GM23248 (cell line): ENCODE data around the gene RPL26.

Source experiments
- EZH2 ChIP-seq: fragments of 200-600 bp; sonication (generic); IDR thresholded peaks from 2 replicates; pipeline ENCODE4 v1.6.1; 2018; ENCODE audit warnings: antibody characterized with exemption, mild to moderate bottlenecking; ENCODE audit not compliant: insufficient read depth, poor library complexity, severe bottlenecking
- EZH2phosphoT487 ChIP-seq: fragments of 200-600 bp; sonication (generic); IDR thresholded peaks from 2 replicates; pipeline ENCODE4 v1.6.1; 2018; ENCODE audit warnings: antibody characterized with exemption, moderate library complexity, mild to moderate bottlenecking, low read depth; ENCODE audit not compliant: insufficient read depth

GRCh38 chr17:8345951-8346665 is 36.9 kb downstream of the RPL26 start:
- TF ChIP-seq EZH2 (no peak), EZH2phosphoT487 (no peak)
